ENCODE results near the gene CDKAL1.
"Not testable (repeated sequence)": the region's sequence is repeated elsewhere in the genome, so short reads cannot be mapped to it uniquely, and the experiment has no call there.

Gene CDKAL1

GRCh38 chr6:20921578-20921977 lies 387.3 kb downstream of the CDKAL1 start:
- Histone ChIP-seq H2BK120ac (ENCODE audit: low read depth, low read length) (no peak overlapping the region), H3K79me2 (ENCODE audit: control insufficient read depth, insufficient read depth, low read length) (no peaks in the 10 kb centered on the region), H3K4me2 (ENCODE audit: low read length) (no peak overlapping the region), H3K79me1 (ENCODE audit: low read length) (no peaks in the 10 kb centered on the region), H3K4me3 (ENCODE audit: low read length) (no peak overlapping the region), H3K27me3 (ENCODE audit: insufficient read depth, low read length, poor library complexity) (no peaks in the 10 kb centered on the region), H3K56ac (ENCODE audit: low read length) (no peak overlapping the region), H3K36me3 (ENCODE audit: control insufficient read depth, insufficient read depth, low read length) (no peaks in the 10 kb centered on the region), H4K8ac (ENCODE audit: low read depth, low read length) (no peak overlapping the region), H2AK5ac (ENCODE audit: low read length) (no peak overlapping the region), H3K23ac (ENCODE audit: low read length) (no peak overlapping the region), H3K4me1 (ENCODE audit: control insufficient read depth, low read depth, low read length) (no peaks in the 10 kb centered on the region), H3K27ac (ENCODE audit: low read depth, low read length) (no peak overlapping the region), H3K18ac (ENCODE audit: low read length) (no peak overlapping the region), H3K4ac (ENCODE audit: low read depth, low read length) (no peak overlapping the region), H3K9ac (ENCODE audit: low read length) (no peak overlapping the region), H2BK5ac (ENCODE audit: low read length) (no peak overlapping the region), H2BK15ac (replicated peaks; ENCODE audit: low read depth) (no peak overlapping the region), H4K5ac (ENCODE audit: low read length) (no peak overlapping the region)
- WGBS (ENCODE audit: extremely low coverage, insufficient coverage, low lambda C conversion rate), result no CpG with 5 or more reads among the region's 2 CpGs
- DNase-seq, result no peak

- Histone ChIP-seq H3K36me3 (ENCODE audit: control insufficient read depth, insufficient read depth, low read length) (no peaks in the 10 kb centered on the region), H3K4me3 (ENCODE audit: low read length) (no peak overlapping the region), H3K27me3 (ENCODE audit: insufficient read depth, low read length, poor library complexity) (no peaks in the 10 kb centered on the region), H3K9ac (ENCODE audit: low read length) (no peak overlapping the region), H3K18ac (ENCODE audit: low read length) (no peak overlapping the region), H4K8ac (ENCODE audit: low read depth, low read length) (no peak overlapping the region), H2BK15ac (replicated peaks; ENCODE audit: low read depth) (no peak overlapping the region), H3K4ac (ENCODE audit: low read depth, low read length) (no peak overlapping the region), H2BK120ac (ENCODE audit: low read depth, low read length) (no peak overlapping the region), H3K4me1 (ENCODE audit: control insufficient read depth, low read depth, low read length) (no peaks in the 10 kb centered on the region), H3K56ac (ENCODE audit: low read length) (no peak overlapping the region), H3K4me2 (ENCODE audit: low read length) (no peak overlapping the region), H3K79me1 (ENCODE audit: low read length) (no peaks in the 10 kb centered on the region), H3K79me2 (ENCODE audit: control insufficient read depth, insufficient read depth, low read length) (no peaks in the 10 kb centered on the region), H3K23ac (ENCODE audit: low read length) (no peak overlapping the region), H2AK5ac (ENCODE audit: low read length) (no peak overlapping the region), H3K27ac (ENCODE audit: low read depth, low read length) (no peak overlapping the region), H4K5ac (ENCODE audit: low read length) (no peak overlapping the region), H2BK5ac (ENCODE audit: low read length) (no peak overlapping the region)
- DNase-seq, result no peak
Observed at GRCh38 chr6:20922743-20923142, 388.5 kb downstream of the CDKAL1 start.

GRCh38 chr6:20924094-20924493 lies 389.8 kb downstream of the CDKAL1 start:
- not testable (repeated sequence) for H3K9ac ChIP-seq (ENCODE audit: low read length); H3K79me1 ChIP-seq (ENCODE audit: low read length); H3K4ac ChIP-seq (ENCODE audit: low read depth, low read length); H3K23ac ChIP-seq (ENCODE audit: low read length); DNase-seq; H2BK15ac ChIP-seq (replicated peaks; ENCODE audit: low read depth); H3K4me3 ChIP-seq (ENCODE audit: low read length); H3K27ac ChIP-seq (ENCODE audit: low read depth, low read length); H3K27me3 ChIP-seq (ENCODE audit: insufficient read depth, low read length, poor library complexity); H4K5ac ChIP-seq (ENCODE audit: low read length); H2AK5ac ChIP-seq (ENCODE audit: low read length); H3K18ac ChIP-seq (ENCODE audit: low read length); H4K8ac ChIP-seq (ENCODE audit: low read depth, low read length); H3K4me2 ChIP-seq (ENCODE audit: low read length); H2BK120ac ChIP-seq (ENCODE audit: low read depth, low read length); H3K56ac ChIP-seq (ENCODE audit: low read length); H2BK5ac ChIP-seq (ENCODE audit: low read length); H3K4me1 ChIP-seq (ENCODE audit: control insufficient read depth, low read depth, low read length); H3K79me2 ChIP-seq (ENCODE audit: control insufficient read depth, insufficient read depth, low read length); H3K36me3 ChIP-seq (ENCODE audit: control insufficient read depth, insufficient read depth, low read length)
- no CpG with 5 or more reads among the region's 3 CpGs for WGBS (ENCODE audit: extremely low coverage, insufficient coverage, low lambda C conversion rate)

- H4K5ac ChIP-seq (ENCODE audit: low read length), result no peak overlapping the region
- no peak overlapping the region for H3K56ac ChIP-seq (ENCODE audit: low read length)
- no peak overlapping the region for H2AK5ac ChIP-seq (ENCODE audit: low read length)
- H3K79me2 ChIP-seq (ENCODE audit: control insufficient read depth, insufficient read depth, low read length), result no peaks in the 10 kb centered on the region
- H3K18ac ChIP-seq (ENCODE audit: low read length), result no peak overlapping the region
- no peak overlapping the region for H3K27ac ChIP-seq (ENCODE audit: low read depth, low read length)
- H3K9ac ChIP-seq (ENCODE audit: low read length), result no peak overlapping the region
- H3K79me1 ChIP-seq (ENCODE audit: low read length), result no peaks in the 10 kb centered on the region
- no peak overlapping the region for H2BK15ac ChIP-seq (replicated peaks; ENCODE audit: low read depth)
- no peaks in the 10 kb centered on the region for H3K4me1 ChIP-seq (ENCODE audit: control insufficient read depth, low read depth, low read length)
- H3K27me3 ChIP-seq (ENCODE audit: insufficient read depth, low read length, poor library complexity), result no peaks in the 10 kb centered on the region
- no peak for DNase-seq
- H3K23ac ChIP-seq (ENCODE audit: low read length), result no peak overlapping the region
- H3K4me2 ChIP-seq (ENCODE audit: low read length), result no peak overlapping the region
- H4K8ac ChIP-seq (ENCODE audit: low read depth, low read length), result no peak overlapping the region
- H2BK5ac ChIP-seq (ENCODE audit: low read length), result no peak overlapping the region
- H3K36me3 ChIP-seq (ENCODE audit: control insufficient read depth, insufficient read depth, low read length), result no peaks in the 10 kb centered on the region
- no peak overlapping the region for H2BK120ac ChIP-seq (ENCODE audit: low read depth, low read length)
- WGBS (ENCODE audit: extremely low coverage, insufficient coverage, low lambda C conversion rate), result no CpG with 5 or more reads among the region's 3 CpGs
- H3K4me3 ChIP-seq (ENCODE audit: low read length), result no peak overlapping the region
- no peak overlapping the region for H3K4ac ChIP-seq (ENCODE audit: low read depth, low read length)
Observed at GRCh38 chr6:20924911-20925543, 390.8 kb downstream of the CDKAL1 start.

- no CpG with 5 or more reads among the region's 8 CpGs for WGBS (ENCODE audit: extremely low coverage, insufficient coverage, low lambda C conversion rate)
- no peak overlapping the region for H3K9ac ChIP-seq (ENCODE audit: low read length)
- no peak for DNase-seq
- no peaks in the 10 kb centered on the region for H3K27me3 ChIP-seq (ENCODE audit: insufficient read depth, low read length, poor library complexity)
- no peaks in the 10 kb centered on the region for H3K36me3 ChIP-seq (ENCODE audit: control insufficient read depth, insufficient read depth, low read length)
- H2BK120ac ChIP-seq (ENCODE audit: low read depth, low read length), result no peak overlapping the region
- H3K4ac ChIP-seq (ENCODE audit: low read depth, low read length), result no peak overlapping the region
- H3K79me1 ChIP-seq (ENCODE audit: low read length), result no peaks in the 10 kb centered on the region
- no peak overlapping the region for H4K5ac ChIP-seq (ENCODE audit: low read length)
- no peak overlapping the region for H3K4me2 ChIP-seq (ENCODE audit: low read length)
- no peaks in the 10 kb centered on the region for H3K4me1 ChIP-seq (ENCODE audit: control insufficient read depth, low read depth, low read length)
- H3K18ac ChIP-seq (ENCODE audit: low read length), result no peak overlapping the region
- H3K27ac ChIP-seq (ENCODE audit: low read depth, low read length), result no peak overlapping the region
- H3K23ac ChIP-seq (ENCODE audit: low read length), result no peak overlapping the region
- H2AK5ac ChIP-seq (ENCODE audit: low read length), result no peak overlapping the region
- no peak overlapping the region for H3K4me3 ChIP-seq (ENCODE audit: low read length)
- no peak overlapping the region for H4K8ac ChIP-seq (ENCODE audit: low read depth, low read length)
- H3K56ac ChIP-seq (ENCODE audit: low read length), result no peak overlapping the region
- no peak overlapping the region for H2BK5ac ChIP-seq (ENCODE audit: low read length)
- no peaks in the 10 kb centered on the region for H3K79me2 ChIP-seq (ENCODE audit: control insufficient read depth, insufficient read depth, low read length)
- H2BK15ac ChIP-seq (replicated peaks; ENCODE audit: low read depth), result no peak overlapping the region
Observed at GRCh38 chr6:20927130-20927860, 393.0 kb downstream of the CDKAL1 start.

- H3K56ac ChIP-seq (ENCODE audit: low read length), result no peak overlapping the region
- no peak overlapping the region for H2BK15ac ChIP-seq (replicated peaks; ENCODE audit: low read depth)
- no peak overlapping the region for H3K4me3 ChIP-seq (ENCODE audit: low read length)
- H3K36me3 ChIP-seq (ENCODE audit: control insufficient read depth, insufficient read depth, low read length), result no peaks in the 10 kb centered on the region
- no peak overlapping the region for H4K5ac ChIP-seq (ENCODE audit: low read length)
- no peaks in the 10 kb centered on the region for H3K79me2 ChIP-seq (ENCODE audit: control insufficient read depth, insufficient read depth, low read length)
- H3K27ac ChIP-seq (ENCODE audit: low read depth, low read length), result no peak overlapping the region
- no peaks in the 10 kb centered on the region for H3K79me1 ChIP-seq (ENCODE audit: low read length)
- H3K4me2 ChIP-seq (ENCODE audit: low read length), result no peak overlapping the region
- H2AK5ac ChIP-seq (ENCODE audit: low read length), result no peak overlapping the region
- H2BK5ac ChIP-seq (ENCODE audit: low read length), result no peak overlapping the region
- no peak overlapping the region for H3K23ac ChIP-seq (ENCODE audit: low read length)
- no peak for DNase-seq
- no peaks in the 10 kb centered on the region for H3K4me1 ChIP-seq (ENCODE audit: control insufficient read depth, low read depth, low read length)
- H3K18ac ChIP-seq (ENCODE audit: low read length), result no peak overlapping the region
- no peaks in the 10 kb centered on the region for H3K27me3 ChIP-seq (ENCODE audit: insufficient read depth, low read length, poor library complexity)
- no peak overlapping the region for H3K9ac ChIP-seq (ENCODE audit: low read length)
- H2BK120ac ChIP-seq (ENCODE audit: low read depth, low read length), result no peak overlapping the region
- WGBS (ENCODE audit: extremely low coverage, insufficient coverage, low lambda C conversion rate), result no CpG with 5 or more reads among the region's 4 CpGs
- no peak overlapping the region for H4K8ac ChIP-seq (ENCODE audit: low read depth, low read length)
- H3K4ac ChIP-seq (ENCODE audit: low read depth, low read length), result no peak overlapping the region
Observed at GRCh38 chr6:20929283-20929682, 395.0 kb downstream of the CDKAL1 start.
